GM12873 (cell line): ENCODE measurements around the gene REELD1.

ENCODE experiments used
- TF ChIP-seq, protein P1 (sequence below): IDR thresholded peaks from 2 replicates; pipeline ENCODE4 v1.5.1; 2012; ENCODE audit warnings: low read depth, mild to moderate bottlenecking, moderate library complexity, low read length, control low read depth; ENCODE audit not compliant: insufficient read depth; ENCODE audit errors: missing control alignments

The REELD1 gene

DNA sequence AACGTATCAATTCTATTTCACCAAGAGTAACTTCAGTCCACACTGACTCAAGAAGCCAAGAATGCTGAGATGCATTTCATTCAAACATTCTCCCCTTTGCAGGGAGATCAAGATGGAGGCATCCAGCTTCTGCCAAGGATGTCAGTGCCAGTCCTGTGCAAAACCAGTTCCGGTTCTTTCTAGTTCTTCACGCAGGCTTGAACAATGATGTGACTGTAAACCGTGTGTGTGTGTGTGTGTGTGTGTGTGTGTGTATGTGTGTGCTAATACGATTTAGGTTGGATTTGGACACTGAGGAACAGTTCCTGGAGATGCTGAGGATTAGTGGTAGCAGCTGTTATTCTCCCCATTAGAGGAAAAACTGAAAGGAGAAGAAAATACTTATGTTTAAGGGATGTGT, at the start of gene REELD1:
Gene REELD1, plus strand, starts transcription at position 301 of the 400 bp plus-strand sequence. CDS start 2,415 bp downstream, outside the sequence.
- TF ChIP-seq, protein P1, sequence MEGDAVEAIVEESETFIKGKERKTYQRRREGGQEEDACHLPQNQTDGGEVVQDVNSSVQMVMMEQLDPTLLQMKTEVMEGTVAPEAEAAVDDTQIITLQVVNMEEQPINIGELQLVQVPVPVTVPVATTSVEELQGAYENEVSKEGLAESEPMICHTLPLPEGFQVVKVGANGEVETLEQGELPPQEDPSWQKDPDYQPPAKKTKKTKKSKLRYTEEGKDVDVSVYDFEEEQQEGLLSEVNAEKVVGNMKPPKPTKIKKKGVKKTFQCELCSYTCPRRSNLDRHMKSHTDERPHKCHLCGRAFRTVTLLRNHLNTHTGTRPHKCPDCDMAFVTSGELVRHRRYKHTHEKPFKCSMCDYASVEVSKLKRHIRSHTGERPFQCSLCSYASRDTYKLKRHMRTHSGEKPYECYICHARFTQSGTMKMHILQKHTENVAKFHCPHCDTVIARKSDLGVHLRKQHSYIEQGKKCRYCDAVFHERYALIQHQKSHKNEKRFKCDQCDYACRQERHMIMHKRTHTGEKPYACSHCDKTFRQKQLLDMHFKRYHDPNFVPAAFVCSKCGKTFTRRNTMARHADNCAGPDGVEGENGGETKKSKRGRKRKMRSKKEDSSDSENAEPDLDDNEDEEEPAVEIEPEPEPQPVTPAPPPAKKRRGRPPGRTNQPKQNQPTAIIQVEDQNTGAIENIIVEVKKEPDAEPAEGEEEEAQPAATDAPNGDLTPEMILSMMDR, result no peak

DNA sequence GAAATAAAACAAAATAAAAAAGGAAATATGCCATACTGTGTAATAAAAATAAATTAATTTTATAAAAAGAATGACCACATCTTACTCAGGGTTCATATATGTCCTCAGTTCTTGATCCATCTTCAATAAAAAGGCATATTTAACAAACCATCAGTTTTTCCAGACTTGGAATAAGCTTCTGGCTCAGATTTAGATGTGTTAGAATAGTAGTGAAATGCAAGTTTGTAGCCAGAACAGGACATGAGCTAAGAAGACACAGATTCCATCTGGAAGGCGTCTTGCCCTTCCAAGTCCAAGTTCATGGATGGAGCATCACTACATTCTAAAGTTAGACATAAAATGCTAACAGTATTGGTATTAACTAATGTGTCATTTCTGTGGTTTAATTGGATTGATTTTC, 49.1 kb upstream of the REELD1 start:
- TF ChIP-seq, protein P1, result no peak

DNA sequence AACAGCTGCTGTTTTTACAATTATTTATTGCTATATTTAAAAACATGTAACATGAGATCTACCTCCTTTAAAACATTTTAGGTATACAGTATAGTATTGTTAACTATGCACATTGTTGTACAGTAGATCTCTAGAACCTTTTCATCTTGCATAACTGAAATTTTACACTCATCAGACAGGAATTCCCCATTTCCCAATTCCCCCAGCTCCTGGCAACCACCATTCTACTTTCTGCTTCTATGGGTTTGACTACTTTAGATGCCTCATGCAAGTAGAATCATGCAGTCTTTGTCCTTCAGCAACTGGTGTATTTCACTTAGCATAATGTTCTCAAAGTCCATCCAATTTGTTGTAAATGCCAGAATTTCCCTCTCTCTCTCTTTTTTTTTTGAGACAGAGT, 48.5 kb upstream of the REELD1 start:
- TF ChIP-seq, protein P1, result no peak

DNA sequence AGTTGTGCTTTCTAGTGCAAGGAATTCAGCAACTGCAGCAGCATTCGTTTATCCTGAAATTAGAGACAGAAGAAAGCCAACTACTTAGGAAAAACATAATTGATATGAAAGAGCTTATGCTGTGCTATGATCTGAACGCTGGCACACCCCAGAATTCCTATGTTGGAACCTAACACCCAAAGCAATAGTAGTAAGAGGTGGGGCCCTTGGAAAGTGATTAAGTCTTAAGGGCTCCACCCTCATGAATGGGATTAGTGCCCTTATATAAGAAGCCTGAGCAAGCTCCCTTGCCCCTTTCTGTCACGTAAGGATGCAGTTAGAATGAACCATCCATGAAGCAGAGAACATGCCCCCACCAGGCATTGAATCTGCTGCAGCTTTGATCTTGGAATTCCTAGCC, 44.2 kb upstream of the REELD1 start:
- TF ChIP-seq, protein P1, result no peak

DNA sequence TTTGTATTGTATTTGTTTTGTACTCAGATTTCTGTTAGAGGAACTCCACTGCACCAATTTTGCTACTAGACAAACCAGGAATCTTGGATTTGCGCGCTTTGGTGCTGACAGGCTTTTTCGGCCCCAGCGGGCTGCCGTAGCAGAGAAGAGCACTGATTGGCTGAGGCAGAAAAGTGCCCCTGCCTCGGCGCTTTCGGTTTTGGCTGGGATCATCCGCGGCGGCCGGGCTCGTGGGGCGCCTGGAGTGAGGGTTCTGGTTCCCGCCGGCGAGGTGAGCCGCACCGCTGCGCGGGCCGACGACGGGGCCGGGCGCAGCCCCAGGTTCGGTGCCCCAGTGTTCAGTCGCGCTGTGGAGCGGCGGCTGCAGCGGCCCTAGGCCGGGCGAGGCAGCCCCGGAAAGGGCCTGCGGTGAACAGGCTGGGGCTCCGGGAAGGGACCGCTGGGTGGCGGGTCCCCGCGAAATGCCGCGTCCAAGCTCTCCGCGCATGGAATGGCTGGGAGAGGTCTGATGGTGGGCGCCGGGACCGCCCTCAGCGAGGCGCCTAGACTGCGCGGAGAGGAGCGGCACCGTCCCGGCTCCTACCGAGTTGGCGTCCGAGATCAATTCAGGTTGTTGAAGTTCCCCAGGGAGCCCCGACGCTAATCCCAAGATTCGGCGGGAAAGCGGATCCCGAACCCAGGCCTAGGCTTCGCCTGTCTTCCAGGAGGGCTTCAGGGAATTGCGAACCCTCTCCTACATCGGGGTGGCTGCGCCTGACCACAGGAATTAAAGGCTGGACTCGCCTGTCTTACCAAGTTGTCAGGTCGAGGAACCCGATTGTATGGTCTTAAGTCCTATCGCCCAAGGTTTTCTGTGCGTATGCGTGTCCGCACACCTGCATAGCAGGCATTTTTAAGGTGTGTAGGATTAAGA, 38.5 kb upstream of the REELD1 start, which contains the start of gene LSM6:
Gene LSM6, plus strand, starts transcription at position 178 of the 913 bp plus-strand sequence. CDS start 7,204 bp downstream, outside the sequence.
- TF ChIP-seq, protein P1, result peak; percentile 14

DNA sequence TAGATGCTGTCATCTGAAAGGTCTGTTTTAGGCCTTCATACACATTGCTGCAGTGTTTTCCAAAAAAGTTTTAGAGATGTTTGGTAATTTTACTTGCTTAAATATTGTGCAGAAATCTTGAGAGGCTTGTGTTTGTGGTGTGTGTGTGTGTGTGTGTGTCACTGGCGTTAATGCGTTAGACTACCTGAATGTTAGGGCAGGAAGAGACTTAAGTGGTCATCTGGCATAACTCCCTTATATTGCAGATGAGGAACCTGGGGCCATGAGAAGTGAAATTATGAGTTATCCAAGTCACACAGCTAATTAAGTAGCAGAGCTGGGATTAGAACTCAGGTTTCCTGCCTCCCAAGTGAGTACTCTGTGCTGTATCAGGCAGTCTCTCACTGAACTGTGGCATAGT, 37.4 kb upstream of the REELD1 start:
- TF ChIP-seq, protein P1, result no peak

DNA sequence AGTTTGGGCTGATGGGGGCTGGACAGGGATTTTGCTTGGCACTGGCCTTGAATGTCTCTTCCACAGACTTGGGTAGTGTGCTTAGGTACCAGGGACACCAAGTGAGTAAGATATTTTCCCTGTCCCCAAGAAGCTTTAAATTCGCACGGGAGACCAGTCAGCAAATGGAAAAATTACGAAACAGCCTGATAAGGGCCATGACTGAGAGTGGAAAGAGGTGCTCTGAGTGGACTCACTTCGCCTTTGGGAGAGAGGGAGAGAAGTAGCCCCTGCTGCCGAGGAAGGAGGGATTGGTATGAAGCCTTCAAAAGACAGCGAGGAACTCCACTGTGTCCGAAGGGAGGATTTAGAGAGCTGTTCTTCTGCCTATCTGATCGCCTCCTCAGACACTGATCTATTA, 36.2 kb upstream of the REELD1 start:
- TF ChIP-seq, protein P1, result no peak
